Measurements from ENCODE around the gene E2F6.
A peak's percentile ranks its signal among the peaks of the same experiment; 100 is the strongest.

The E2F6 gene

DNA sequence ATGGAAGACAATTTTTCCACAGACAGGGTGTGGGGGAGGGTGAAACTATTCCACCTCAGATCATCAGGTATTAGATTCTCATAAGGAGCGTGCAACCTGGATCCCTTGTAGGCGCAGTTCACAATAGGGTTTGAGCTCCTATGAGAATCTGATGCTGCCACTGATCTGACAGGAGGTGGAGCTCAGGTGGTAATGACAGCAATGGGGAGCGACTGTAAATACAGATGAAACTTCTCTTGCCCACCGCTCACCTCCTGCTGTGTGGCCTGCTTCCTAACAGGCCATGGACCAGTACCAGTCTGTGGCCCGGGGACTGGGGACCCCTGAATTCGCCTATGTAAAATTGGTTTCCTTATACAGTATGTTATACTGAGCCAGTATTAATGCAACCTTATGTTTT is 27.3 kb upstream of the E2F6 start:
- DNase-seq (ENCODE audit: low read depth): no peak

DNA sequence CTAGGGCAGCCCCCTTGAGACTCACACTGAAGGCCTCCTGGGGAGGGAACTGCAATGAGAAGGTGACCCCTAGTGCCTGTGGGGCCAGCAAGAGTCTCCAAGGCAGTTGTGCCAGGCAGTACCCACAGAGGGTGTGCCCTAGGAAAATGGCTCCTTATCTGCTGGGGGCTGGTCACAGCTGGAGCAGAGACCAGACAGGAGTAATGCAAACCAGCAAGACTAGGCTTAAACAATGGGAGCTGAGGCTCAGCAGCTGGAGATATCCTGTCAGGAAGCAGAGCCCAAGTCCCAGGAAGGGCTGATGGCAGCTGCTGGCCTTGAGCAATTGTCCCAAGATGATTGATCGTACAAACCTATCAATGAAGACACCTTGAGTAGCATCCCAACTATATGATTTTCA is 26.8 kb upstream of the E2F6 start:
- DNase-seq (ENCODE audit: low read depth): no peak

DNA sequence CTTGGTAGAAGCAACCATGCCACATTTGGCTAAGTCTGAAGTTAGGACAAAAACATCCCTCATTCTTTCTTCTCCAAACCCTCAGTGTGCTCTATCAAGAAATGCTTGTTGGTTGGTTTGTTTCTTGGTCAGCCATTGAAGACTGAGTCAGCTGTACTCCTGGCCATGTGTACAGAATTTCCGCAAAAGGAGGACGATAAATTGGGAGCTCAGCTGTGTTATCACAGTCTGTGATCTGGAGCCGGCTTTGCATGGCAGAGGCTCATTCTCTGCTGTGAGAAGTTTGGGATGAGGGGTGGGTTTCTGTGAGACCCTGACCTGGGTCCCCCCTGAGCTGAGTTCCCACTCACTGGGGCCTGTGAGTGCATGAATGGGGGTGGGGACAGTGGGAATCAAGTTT is 26.3 kb upstream of the E2F6 start:
- DNase-seq (ENCODE audit: low read depth): no peak

DNA sequence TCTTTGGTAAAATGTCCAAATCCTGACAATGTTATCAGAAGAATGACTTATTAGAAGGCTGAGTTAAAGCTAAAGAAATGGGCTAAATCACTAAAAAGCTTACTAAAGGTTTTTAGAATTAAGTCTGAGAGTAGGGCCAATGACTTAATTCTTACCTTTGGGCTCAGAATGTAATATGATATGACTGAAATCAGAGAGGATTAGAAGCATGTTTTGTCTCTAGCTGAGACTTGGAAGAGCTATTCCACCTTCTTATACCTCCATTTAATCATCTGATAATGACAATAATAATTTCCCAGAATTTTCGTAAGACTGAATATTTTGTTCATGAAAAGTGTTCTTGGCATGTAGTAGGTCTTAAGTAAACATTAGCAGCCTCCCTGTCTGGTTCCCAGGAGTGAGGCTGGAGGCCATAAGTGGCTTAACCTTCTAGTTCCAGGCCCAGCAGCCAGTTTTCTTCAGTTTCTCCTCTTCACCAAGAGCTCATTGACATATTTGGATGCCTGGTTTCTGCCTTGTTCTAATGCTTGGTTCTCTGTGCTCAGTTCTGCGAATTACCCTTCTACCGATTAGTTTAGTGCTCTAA is 25.5 kb upstream of the E2F6 start:
- no peak for DNase-seq (ENCODE audit: low read depth)

DNA sequence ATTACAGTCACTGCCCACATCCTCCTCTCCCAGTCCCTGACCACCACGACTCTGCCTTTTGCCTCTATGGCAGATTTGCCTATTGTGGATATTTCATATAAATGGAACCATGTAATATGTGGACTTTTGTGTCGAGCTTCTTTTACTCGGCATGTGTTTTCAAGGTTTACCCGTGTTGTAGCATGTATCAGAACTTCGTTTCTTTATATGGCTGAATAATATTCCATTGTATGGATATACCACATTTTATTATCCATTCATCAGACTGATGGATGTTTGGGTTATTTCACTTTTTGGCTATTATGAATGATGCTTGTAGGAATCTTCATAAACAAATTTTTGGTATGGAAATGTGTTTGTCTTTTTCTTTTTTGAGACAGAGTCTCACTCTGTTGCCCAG is 24.2 kb upstream of the E2F6 start:
- no peak for DNase-seq (ENCODE audit: low read depth)

DNA sequence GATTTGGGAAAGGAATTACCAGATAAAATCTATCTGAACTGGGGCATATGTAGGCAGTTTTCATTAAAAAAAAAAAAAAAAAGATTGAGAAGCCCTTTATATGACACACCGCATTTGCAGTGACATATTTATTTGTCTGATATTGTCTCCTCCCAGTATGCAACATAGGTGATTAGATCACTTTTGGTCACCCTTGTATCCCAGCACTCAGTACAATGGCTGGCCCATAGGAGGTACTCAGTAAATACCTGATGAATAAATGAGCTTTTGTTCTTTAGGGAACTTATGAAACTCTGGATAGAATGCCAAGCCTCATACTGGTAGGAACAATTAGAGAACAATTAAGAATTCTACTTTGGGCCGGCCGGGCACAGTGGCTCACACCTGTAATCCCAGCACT is 22.8 kb upstream of the E2F6 start:
- DNase-seq (ENCODE audit: low read depth): no peak

DNA sequence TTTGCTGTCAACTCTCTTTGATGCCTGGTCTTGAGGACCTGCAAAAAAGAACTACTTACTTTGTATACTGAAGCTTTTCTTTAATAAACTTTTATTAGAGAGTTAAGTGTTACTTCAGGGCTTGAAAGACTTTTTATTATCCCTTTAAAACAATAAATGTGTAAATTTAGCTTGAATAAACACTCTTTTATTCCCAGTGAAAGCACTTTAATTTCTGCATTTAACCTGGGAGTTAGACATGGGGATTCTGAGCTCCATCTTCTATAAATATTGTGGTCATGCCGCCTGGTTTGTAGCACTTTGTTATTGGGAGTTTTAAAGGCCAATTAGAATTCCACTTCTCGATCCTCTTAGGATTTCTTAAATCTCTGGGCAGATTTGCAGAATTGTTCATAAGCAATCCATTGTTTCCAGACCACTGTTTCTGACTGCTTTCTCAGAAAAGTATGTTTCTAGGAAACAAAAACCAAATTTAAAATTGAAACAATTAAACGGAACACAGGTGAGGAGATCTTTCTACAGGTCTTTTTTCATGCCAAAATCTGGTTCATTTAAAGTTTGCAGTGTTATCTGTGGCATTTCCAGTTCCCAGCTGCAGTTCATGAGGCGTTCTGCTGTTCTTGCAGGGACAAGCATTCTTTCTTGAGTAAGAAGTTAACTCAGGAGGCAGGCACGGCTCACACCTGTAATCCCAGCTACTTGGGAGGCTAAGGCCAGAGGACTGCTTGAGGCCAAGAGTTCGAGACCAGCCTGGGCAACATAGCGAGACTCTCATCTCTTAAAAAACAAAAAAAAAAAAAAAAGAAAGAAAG is 18.1 kb upstream of the E2F6 start:
- no peak for DNase-seq (ENCODE audit: low read depth)

DNA sequence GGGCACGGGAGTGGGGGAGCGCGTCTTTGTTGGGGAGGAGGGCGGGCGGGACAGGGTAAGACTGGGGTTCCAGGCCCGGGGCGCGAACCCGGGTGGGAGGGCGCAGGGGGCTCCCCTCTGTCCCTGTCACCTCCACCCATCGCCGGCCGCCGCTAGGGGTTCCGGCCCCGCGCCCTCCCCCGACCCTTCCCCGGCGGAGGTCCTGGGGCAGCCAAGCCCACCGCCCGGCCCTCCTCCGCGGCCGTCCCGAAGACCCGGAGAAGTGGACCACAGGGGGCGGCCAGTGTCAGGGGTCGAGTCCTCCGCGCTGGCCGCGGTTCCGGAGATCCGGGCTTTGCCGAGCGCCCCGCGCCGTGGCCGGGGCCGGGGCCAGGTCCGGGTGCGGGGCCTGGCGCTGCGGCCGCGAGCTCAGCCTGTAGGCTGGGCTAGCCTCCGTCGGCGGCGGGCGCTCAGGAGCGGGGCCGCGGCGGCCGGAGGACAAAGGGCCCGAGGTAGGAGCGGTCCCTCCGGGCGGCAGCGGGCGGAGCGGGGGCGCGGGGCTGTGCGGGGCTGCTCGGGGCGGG is 16.6 kb upstream of the E2F6 start:
- no peak for DNase-seq (ENCODE audit: low read depth)

DNA sequence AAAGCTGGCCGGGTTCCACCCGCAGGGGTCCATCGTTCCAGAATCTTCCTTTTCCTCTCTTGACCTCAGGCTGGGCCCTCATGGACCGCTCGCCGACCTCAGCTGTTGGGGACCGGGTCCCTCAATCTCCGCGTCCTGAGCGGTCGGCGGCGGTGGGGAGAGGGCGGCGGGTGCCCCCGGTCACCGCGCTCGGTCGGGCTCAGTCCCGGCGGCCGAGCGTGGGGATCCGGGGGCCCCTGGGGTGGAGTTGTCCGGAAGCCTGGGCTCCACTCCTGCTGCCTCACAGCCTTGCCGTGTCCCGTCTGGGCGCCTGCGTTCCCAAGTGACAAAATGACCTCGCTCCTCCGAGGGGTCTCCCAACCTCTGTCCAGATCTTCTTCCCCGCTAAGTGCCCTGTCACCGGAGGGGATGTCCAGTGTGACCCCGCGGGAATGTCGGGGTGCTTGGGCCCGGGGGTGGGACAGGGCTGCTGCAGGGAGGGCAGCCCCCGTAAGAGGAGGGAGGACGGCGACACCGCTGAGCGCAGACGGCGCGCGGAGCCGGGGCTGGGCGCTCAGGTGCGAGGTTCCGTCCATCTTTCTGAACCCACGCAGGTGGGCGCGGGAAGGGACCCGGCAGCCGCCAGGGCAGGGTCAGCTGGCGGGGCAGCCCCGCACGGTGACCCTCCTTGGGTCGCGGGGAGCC is 16.0 kb upstream of the E2F6 start:
- no peak for DNase-seq (ENCODE audit: low read depth)

DNA sequence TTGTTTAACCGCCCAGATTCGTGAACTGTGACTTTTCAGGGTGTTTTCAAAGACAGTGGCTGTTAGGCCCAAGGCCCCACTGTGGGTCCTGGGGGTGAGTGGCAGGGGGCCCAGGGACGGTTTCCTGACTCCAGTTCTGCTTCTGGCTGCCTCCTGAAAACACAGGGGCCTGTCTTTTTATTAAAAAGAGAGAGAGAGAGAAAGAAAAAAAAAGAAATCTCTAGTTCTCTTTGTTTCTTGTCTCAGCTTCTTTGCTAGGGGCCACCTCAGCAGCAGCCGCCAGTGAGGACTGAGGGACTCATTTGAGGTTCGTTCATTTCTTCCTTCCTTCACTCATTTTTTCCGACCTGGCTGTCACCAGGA is 15.4 kb upstream of the E2F6 start:
- no peak for DNase-seq (ENCODE audit: low read depth)

DNA sequence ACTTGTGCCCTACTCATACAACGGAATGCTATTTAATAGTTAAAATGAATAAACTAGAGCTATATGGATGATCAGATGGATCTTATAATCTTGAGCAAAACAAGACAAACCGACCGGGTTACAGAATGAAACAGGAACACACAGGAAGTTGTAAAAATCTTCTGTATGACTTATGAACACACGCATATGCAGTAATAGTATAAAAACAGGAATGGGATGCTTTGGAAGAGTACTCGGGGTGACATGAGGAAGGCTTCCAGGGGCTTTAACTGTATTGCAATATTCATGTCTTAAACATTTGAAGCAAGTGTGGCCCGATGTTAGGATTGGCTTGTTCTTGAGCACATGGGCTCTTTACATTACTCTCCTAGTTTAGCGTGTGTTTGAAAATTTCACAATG is 14.9 kb upstream of the E2F6 start:
- DNase-seq (ENCODE audit: low read depth): no peak

DNA sequence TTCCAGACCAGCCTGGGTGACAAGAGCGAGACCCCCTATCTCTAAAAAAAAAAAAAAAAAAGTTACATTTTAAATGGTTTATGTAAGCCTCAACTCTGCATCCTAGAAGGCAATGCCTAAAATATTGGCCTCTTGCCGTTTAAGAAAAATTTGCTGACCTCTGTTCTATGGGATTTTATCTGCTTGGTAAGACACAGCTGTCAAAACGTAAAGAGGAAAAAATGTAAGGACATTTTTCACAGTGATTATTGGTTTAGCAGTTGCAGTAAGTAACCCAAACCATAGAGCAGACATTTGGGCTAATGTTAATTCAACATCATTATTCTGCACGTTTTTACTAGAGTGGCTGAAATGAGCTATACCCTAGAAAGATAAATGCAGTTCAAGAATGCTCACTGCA is 14.4 kb upstream of the E2F6 start:
- no peak for DNase-seq (ENCODE audit: low read depth)

DNA sequence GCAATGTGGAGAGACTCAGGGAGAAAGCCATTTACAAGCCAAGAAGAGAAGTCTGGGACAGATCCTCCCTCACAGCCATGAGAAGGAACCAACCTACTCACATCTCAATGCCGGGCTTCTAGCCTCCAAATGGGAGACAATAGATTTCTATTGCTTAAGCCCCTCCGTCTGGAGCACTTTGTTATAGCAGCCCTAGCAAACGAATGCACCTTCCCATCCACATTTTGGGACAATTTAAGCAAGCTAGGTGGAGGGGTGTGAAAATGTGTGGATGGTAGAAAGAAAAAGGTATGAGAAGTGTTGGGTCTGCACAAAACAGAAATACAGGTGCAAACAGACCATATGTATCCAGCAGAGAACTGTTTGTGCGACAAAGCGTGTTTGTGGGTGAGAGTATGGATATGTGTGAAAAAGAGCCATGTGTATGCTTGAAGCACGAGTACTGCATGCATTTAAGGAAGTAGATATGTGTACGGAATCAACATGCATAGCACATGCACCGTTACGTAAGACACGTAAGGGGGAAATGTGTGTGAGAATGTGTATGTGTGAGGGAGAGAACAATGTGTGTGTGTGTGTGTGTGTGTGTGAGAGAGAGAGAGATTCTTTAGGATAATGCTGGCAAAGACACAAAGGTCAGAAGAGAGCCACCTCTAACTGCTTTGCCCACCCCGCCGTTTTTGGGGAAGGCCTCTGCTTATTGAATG is 13.1 kb upstream of the E2F6 start:
- no peak for DNase-seq (ENCODE audit: low read depth)

DNA sequence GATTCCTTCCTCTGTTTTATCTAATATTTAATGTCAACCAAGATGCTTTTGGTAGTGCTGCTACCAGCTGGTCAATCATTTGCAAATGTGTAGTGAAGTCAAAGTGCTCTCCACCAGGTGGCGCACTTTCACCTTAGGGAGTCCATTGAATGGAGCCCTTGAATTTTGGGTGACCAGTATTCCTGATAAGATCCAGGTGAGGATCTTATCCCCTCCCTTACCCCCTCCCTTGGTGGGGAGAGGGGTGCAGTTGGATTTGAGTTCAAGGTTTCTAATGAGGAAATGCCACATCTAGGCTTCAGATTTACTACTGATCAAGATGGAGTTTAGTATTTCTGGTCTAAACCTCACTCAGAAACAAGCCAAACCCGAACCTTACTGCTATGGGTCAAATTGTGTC is 12.0 kb upstream of the E2F6 start:
- peak; percentile 85 for DNase-seq (ENCODE audit: low read depth)

DNA sequence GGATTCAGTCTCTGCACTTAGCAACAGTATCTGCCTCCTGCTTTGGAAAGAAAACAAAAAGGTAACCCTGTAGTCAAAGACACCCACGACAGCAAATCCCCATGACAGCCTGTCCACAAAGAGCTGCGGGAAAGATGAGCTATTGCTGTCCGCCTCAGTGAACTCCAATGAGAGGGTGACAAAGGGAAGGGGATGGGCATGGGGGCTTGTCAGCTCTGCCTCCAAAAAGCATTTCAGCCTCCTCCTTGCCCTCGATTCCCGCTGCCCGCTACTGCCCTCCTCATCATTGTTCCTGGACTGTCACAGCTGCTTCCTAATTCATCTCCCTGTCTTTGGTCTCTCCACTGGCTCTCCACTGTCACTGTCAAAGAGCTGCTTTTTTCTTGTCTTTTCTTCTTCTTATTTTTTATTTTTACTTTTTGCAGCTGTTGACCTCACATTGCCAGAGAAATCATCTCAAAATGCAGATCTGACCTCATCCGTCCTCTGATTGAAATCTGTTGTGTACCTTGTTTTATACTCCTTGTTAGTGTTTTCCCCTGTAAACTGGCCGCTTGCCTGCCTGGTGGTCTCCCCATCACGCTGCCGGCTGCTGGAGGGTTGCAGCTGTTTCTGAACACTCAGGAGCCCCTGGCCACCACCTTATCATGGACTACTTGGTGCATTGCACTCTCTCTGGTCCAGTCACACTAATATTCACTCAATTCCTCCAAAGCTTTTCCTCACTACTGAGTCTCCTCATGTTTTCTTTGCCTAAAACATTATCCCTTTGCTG is 7.9 kb upstream of the E2F6 start:
- DNase-seq (ENCODE audit: low read depth): no peak

DNA sequence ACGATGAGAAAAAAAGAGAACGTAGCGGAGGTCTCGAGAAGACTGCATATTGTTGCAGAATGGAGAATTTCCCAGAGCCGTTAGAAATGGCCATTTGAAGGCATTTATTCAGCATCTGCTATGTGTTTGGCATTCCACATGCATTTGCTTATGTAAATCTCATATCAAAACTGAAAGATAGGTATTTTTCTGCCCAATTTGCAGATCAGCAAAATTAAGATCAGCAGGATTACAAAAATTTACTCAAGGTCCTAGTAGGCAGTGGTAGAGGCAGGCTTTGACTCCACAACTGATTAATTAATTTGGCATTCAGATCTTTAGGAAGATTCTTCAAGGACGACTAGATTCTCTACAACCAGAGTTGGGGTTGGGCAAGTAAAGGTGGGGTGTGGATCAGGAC is 1.8 kb upstream of the E2F6 start:
- DNase-seq (ENCODE audit: low read depth): no peak

DNA sequence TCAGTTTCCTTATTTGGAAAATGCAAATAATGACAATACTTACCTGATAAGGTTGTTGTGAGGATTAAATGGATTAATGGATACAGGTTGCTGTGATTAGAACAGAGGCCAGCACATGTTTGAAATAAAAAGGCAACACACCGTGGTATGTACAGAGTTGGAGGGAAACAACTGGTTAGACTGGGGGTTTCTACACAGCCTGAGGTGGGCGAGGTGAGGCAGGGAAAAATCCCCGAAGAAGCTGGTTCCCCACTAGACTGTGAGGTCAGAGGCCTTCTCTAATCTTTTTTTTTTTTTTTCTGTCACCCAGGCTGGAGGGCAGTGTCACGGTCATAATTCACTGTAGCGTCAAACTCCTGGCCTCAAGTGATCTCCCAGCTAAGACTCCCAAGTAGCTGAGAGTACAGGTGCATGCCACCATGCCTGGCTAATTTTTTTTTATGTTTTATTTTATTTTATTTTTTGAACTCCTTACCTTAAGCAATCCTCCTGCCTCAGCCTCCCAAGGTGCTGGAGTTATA is 1.2 kb upstream of the E2F6 start:
- DNase-seq (ENCODE audit: low read depth): no peak

DNA sequence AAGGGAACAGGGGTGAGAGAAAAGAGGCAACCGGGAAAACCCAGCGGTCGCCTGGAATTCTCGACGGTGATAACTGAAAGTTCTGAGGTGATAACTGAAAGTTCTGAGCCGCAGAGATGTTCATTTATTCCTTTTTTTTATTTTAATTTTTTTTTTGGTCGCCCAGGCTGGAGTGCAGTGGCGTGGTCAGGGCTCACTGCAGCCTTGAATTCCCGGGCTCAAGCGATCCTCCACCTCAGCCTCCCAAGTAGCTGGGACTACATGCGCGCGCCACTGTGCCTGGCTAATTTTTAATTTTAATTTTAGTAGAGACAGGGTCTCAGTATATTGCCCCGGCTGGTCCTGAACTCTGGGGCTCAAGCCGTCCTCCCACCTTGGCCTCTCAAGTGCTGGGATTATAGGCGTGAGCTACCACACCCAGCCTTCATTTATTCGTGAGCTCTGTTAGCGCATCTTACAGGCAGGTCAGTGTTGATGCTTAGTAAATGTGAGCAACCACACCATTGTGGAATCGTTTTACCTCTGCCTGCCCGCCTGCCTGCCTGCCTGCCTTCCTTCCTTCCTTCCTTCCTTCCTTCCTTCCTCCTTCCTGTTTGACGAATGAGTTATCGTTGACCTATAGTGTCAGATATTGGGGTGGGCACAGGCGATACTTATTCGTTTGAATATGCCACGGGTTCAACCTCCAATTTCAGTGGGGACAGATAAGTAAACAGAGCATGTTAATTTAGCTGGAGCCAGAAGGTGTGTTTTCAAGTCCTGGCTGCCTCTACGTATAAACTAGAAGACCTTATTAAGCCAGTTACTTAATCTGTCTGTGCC is 557 bp upstream of the E2F6 start:
- no peak for DNase-seq (ENCODE audit: low read depth)

DNA sequence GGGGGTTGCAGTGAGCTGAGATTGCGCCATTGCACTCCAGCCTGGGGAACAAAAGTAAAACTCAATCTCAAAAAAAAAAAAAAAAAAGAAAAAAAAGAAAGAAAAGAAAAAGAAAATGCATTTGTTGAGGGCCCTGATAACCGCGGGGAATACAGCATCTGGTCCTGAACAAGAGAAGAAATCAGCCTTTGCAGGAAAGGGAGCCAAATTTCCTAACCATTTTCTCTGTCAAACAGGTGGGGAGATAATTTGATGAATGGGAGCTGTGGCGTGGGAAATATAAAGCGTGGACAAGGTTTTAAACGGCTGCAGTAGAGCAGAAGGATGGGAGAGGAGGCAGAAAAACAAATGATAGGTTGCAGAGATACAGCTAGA is 864 bp downstream of the E2F6 start:
- DNase-seq (ENCODE audit: low read depth): no peak

DNA sequence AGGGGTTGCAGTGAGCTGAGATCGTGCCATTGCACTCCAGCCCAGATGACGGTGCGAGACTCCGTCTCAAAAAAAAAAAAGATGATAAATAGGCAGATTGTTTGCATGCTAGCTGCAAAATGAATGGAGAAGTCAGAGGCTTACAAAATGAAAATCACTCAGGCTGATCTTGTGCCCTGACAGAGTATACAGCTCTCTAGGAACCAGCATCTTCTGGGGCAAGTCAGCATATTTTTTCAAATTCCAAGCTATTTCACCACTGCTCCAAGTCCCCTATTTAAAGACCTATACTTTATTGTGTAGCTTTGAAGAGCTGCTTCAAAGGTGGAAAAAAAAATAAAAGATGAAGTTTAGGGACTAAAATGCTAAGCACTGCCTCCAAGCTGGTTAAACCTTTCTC is 6.1 kb downstream of the E2F6 start:
- no peak for DNase-seq (ENCODE audit: low read depth)

DNA sequence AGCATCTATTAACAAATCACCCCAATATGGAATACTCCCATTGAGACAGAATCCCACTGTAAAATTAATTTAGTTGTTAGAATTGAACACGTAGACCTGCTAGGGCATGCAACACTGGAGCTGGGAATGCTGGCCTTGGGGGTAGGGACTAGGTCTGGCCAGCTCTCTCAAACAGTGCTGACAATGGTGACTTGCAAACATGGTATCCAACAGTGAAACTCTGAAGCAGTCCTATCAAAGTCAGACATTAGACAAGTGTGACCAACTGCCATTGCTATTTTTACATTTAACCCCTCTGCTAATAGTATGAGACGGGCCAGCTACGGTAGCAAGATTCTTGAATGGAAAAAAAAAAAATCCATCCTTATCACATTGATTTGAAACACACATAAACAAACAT is 7.2 kb downstream of the E2F6 start:
- no peak for DNase-seq (ENCODE audit: low read depth)
